ENCODE data around the gene CCNB2. TPM values are rescaled to one million over a fixed set of nuclear protein-coding genes. Genes with fewer than 3 reads are reported as not detected.

The CCNB2 gene
- total and polyA plus RNA-seq, 2 donors (not counting 1 experiment from before 2014, with no cell fraction given) = 0.67 to 1.0 TPM

- no peak overlapping the region for H3K27ac Mint-ChIP-seq
Observed at GRCh38 chr15:59165726-59166125, 60.8 kb downstream of the CCNB2 start.

GRCh38 chr15:59166166-59166565, 61.2 kb downstream of the CCNB2 start:
- Histone ChIP-seq H3K4me2 (replicated peaks; ENCODE audit: low read depth, low read length, poor library complexity, severe bottlenecking) (no peak overlapping the region), H4K20me1 (ENCODE audit: control insufficient read depth, insufficient read depth, low read length, poor library complexity, severe bottlenecking) (no peaks in the 10 kb centered on the region), H2AFZ (ENCODE audit: insufficient read depth, low read depth, low read length, poor library complexity, severe bottlenecking) (no peak overlapping the region), H3K79me2 (ENCODE audit: control insufficient read depth, insufficient read depth, low read length) (no peaks in the 10 kb centered on the region), H3K27ac (ENCODE audit: low read length in 2 of 2) (no peak overlapping the region), H3K9ac (ENCODE audit: low read length) (no peak overlapping the region), H3K4me1 (ENCODE audit: control insufficient read depth in 2 of 2, insufficient read depth in 2 of 2, low read length in 2 of 2) (peaks cover 0 to 5% of the 10 kb centered on the region in 2 donors), H3K4me3 (ENCODE audit: control extremely low read depth in 1 of 5, extremely low read depth in 1 of 5, insufficient read depth in 1 of 5, low read depth in 2 of 5, low read length in 4 of 5) (no peak overlapping the region), H3K27me3 (replicated peaks in 1 of 4; ENCODE audit: control extremely low read depth in 1 of 4, control insufficient read depth in 3 of 4, insufficient read depth in 4 of 4, low read length in 3 of 4) (no peaks in the 10 kb centered on the region), H3K36me3 (replicated peaks in 1 of 2; ENCODE audit: control extremely low read depth in 1 of 2, control insufficient read depth in 1 of 2, extremely low read depth in 1 of 2, insufficient read depth in 2 of 2, low read length in 1 of 2) (peaks cover 0 to 58% of the 10 kb centered on the region in 2 experiments), H3K9me3 (ENCODE audit: control extremely low read depth in 1 of 3, control insufficient read depth in 2 of 3, insufficient read depth in 1 of 3, low read length in 2 of 3) (no peaks in the 10 kb centered on the region)
- no peaks in the 10 kb centered on the region for H3K4me1 Mint-ChIP-seq
- TF ChIP-seq EZH2 (IDR thresholded peaks at IDR 0.05; ENCODE audit: borderline replicate concordance, insufficient read depth, low read depth, low read length, poor library complexity, severe bottlenecking) (no peak), CTCF (IDR thresholded peaks at IDR 0.05) (no peak)
- intact Hi-C loops (cut with micrococcal nuclease) = no loop called here
- 50% methylated on average over 2 of the region's 4 CpGs for WGBS (ENCODE audit: insufficient coverage)
- no peak overlapping the region for H3K4me3 Mint-ChIP-seq
- no peak overlapping the region for H3K27ac Mint-ChIP-seq
- no peaks in the 10 kb centered on the region for H3K9me3 Mint-ChIP-seq (ENCODE audit: insufficient read depth)
- ATAC-seq (ENCODE audit: low read depth) (no peak), DNase-seq (no peak)
- no peaks in the 10 kb centered on the region for H3K27me3 Mint-ChIP-seq
- CTCF ChIA-PET = interaction anchor here (0.8 to 2.0 kb wide), 6 partner anchors 8 to 367 kb away, joined by 3 to 8 read pairs (median 4); no protein-coding TSS in a partner anchor
- POLR2A ChIA-PET = no interaction called here

More at GRCh38 chr15:59165726-59166125, 60.8 kb downstream of the CCNB2 start:
- H3K27me3 ChIP-seq (replicated peaks in 1 of 4; ENCODE audit: control extremely low read depth in 1 of 4, control insufficient read depth in 3 of 4, insufficient read depth in 4 of 4, low read length in 3 of 4) = no peaks in the 10 kb centered on the region
- H3K4me1 ChIP-seq (ENCODE audit: control insufficient read depth in 2 of 2, insufficient read depth in 2 of 2, low read length in 2 of 2) = peaks cover 0 to 5% of the 10 kb centered on the region in 2 donors
- no peak overlapping the region for H3K9ac ChIP-seq (ENCODE audit: low read length)
- H3K4me3 ChIP-seq (ENCODE audit: control extremely low read depth in 1 of 5, extremely low read depth in 1 of 5, insufficient read depth in 1 of 5, low read depth in 2 of 5, low read length in 4 of 5) = no peak overlapping the region
- H3K79me2 ChIP-seq (ENCODE audit: control insufficient read depth, insufficient read depth, low read length) = no peaks in the 10 kb centered on the region
- 60% methylated on average over 2 of the region's 3 CpGs for WGBS (ENCODE audit: insufficient coverage)
- TF ChIP-seq EZH2 (IDR thresholded peaks at IDR 0.05; ENCODE audit: borderline replicate concordance, insufficient read depth, low read depth, low read length, poor library complexity, severe bottlenecking) = no peak
- TF ChIP-seq CTCF (IDR thresholded peaks at IDR 0.05) = no peak
- H2AFZ ChIP-seq (ENCODE audit: insufficient read depth, low read depth, low read length, poor library complexity, severe bottlenecking) = no peak overlapping the region
- POLR2A ChIA-PET = no interaction called here
- H4K20me1 ChIP-seq (ENCODE audit: control insufficient read depth, insufficient read depth, low read length, poor library complexity, severe bottlenecking) = no peaks in the 10 kb centered on the region
- no peak overlapping the region for H3K27ac ChIP-seq (ENCODE audit: low read length in 2 of 2)
- DNase-seq (no peak), ATAC-seq (ENCODE audit: low read depth) (no peak)
- CTCF ChIA-PET = interaction anchor here (0.6 to 2.2 kb wide), 7 partner anchors 8 to 367 kb away, joined by 3 to 9 read pairs (median 4); no protein-coding TSS in a partner anchor
- intact Hi-C loops (cut with micrococcal nuclease) = no loop called here
- no peak overlapping the region for H3K4me2 ChIP-seq (replicated peaks; ENCODE audit: low read depth, low read length, poor library complexity, severe bottlenecking)
- Mint-ChIP-seq H3K27me3 (no peaks in the 10 kb centered on the region), H3K4me3 (no peak overlapping the region), H3K4me1 (no peaks in the 10 kb centered on the region), H3K9me3 (ENCODE audit: insufficient read depth) (no peaks in the 10 kb centered on the region)
- peaks cover 0 to 58% of the 10 kb centered on the region in 2 experiments for H3K36me3 ChIP-seq (replicated peaks in 1 of 2; ENCODE audit: control extremely low read depth in 1 of 2, control insufficient read depth in 1 of 2, extremely low read depth in 1 of 2, insufficient read depth in 2 of 2, low read length in 1 of 2)
- no peaks in the 10 kb centered on the region for H3K9me3 ChIP-seq (ENCODE audit: control extremely low read depth in 1 of 3, control insufficient read depth in 2 of 3, insufficient read depth in 1 of 3, low read length in 2 of 3)

All from B cell (primary cell).